HG03280 (cell line): ENCODE results near the gene KCNH1.

Source experiments
- ATAC-seq: cut with Tn5 transposase; IDR thresholded peaks from one replicate; pipeline ENCODE4 v1.9.1; 2021; ENCODE audit warnings: mild to moderate bottlenecking, moderate library complexity; ENCODE audit not compliant: unreplicated experiment

Gene KCNH1

DNA sequence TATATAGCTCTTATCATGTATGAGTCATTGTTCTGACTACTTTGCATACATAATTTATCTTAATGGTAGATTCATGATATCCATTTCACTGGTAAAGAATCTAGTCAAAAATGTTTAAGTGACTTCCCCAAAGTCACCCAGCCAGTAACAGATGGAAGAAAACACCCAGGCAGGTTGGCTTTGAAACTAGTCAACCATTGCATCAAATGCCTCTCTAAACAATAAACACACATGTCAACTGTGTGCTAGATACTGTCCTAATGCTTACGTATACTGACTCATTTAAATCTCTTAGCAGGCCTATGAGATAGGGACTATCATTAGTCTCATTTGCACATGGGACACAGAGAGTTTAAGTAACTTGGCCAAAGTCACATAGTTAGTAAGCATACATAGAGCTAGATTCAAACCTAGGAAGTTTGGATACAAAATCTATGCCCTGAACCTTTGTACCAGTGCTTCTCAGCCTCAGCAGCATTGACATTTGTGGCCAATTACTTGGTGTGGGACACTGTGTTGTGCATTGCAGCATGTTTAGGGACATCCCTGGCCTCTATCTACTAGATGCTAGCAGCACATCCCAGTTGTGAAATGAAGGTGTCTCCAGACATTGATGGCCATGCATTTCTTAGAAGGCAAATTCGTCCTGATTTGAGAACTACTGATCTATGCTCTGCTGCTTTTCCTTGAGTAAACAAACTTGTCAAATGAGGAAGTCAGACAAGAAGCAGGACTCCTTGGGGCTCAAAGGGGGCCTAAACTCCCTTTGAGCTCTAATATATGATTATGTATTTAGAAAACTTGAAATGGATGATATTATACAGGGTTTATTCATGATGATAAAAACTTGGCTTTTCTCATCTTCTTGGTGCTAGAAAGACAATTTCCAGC lies 316.3 kb downstream of the KCNH1 start:
- ATAC-seq, result no peak

DNA sequence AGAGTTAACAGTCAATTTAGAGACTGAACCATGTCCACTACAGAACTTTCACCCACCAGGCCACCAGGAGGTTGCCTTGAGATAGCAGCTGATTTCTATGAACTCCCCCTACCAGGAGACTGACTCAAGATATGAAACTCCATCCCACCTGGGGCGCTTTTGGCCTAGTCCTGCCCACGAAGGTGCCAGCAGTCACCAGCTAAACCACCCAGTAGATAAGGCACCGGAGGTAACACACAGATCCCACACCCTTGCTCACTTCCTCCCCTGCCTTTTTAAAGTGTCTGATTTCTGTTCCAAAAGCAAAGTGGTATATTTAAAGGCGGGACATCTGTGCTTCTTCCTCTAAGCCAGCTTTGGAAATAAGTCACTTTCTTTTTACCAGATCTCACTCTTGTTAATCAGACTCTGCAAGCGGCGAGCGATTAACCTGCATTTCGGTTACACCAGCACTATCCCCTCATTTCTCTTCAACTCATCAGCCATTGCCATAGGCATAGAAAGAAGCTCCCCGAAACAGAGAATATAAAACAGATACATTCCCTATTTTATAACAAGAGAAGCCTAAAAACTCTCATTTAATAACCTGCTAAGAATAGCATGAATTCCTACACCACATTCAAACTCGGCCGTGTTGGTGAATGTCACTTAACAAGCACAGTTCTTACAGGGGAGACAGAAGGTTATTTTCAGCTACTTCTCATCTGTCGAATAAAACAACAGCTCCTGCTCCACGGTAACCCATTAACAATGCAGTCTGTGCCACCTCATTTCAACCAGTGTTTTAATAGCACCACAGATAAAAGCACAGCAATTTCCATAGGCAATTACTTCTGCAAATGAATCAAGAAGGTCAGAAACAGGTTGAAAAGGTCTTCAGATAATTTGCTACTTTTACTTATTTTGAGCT lies 318.1 kb downstream of the KCNH1 start:
- no peak for ATAC-seq

DNA sequence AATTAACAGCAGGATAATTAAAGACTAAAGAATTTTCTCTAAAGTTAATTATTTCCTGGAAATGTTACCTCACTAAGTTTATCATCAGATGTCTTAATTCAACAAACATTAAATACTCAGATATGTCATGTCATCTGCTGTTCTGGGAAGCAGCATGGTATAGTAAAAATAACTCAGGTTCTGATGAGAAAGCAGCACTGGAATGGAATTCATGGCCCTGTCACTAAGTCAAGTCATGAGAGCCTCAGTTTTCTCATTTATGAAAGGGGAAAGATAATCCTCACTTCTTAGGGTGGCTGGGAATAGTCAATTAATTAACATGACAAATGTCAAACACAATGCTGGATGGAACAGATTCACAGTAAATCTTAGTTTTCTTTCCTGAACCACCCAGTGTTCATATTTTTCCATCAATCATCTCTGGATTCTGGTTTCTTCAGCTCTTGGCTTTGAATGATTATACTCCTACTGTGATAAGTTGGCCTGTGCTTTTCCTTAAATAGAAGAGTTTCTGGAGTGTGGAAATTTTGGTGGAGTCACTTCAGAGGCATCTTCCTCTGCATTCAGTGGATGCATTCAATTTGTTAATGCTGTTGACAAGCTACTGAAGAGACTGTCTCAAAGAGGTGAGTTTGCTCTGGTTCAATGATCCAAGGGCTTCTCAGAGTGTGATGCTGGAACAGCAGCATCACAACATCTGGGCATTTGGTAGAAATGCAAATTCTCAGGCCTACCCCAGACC lies 319.4 kb downstream of the KCNH1 start:
- no peak for ATAC-seq

DNA sequence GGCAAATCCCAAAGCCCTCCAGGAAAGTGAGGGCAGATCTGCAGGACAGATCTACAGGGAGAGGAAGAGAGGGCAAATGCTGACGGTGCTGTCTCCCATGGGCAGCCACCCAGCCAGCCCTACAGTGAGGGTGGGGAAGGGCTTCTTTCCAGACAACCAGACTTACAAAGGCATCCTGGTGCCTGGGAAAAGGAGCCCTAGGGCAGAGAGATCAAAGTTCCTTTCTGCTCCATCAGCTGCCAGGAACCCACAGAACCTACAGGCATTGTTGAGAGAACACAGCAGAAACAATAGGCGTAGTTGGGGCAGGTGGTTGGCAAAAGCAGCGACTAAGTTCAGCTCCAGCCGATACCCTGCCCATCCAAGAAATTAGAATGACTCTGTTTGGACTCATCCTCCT lies 332.4 kb downstream of the KCNH1 start:
- ATAC-seq, result no peak

DNA sequence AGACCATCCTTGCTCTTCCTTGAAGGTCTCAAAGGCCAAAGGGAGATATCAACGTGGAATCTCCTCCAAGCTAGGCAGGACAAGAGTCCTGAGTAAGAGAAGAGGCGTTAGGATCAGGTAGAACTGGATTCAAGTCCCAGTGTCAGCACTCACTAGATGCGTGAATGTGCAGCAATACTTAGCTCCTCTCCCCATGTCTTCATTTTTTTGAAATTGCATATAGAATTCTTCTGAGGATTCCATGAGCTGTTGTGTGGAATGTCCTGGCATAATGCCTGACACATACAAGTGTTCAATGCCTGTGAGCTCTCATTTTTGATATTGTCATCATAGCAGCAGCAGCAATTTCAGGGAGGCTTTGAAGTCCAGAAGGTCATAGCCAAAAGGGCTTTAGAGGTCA lies 333.2 kb downstream of the KCNH1 start:
- ATAC-seq, result no peak

DNA sequence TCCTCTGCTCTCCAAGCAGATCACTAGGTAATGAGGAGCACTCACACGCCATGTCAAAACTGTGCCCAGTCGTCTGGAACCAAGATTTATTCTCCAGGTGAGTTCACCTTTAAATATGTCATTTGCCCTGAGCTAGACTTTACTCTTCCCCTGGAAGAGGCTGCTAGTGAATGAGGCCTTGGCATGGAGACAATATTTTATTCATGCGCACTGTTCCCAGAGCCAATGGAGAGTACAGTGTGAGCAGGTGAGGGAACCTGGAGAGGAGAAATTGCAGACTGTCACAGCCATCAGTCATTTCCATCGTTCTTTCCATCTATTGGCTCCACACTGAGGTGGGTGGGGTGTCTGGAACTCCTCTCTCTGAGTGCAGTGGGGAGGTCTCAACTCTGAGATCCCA lies 333.6 kb downstream of the KCNH1 start:
- no peak for ATAC-seq

DNA sequence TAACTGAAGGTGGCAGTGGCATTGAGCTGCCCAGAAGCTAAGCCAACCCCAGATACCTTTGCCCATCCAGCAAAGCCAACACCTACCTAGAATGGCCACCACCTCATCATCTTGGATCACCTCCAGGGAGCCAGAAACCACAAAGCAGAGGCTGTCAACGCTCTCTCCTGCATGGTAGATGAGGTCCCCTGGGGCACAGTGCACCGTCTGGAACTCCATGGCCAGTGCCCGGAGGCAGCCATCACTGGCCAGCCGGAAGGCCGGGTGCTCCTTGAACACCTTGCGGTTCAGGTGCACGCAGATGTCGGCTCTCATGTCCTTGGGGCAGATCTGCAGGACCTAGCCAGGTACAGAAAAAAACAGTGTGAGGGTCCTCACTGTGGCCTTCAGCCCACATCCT lies 336.5 kb downstream of the KCNH1 start:
- ATAC-seq, result no peak

DNA sequence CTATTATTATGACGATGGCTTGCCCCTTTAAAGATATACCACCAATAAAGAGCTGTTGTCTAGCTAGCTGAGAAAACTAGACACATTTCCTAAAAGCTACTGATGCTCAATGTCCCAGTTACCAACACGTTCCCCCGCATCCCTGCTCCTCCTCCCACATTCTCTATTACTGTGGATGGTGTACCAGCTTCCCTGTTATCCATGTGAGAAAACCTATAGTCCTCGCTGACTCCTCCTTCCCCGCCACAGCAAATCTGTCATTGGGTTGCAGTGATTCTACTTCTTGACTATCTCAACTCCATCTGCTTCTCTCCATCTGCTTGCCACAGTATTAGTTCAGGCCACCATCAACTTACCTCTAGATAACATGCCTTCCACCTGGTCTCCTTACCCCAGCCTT lies 337.5 kb downstream of the KCNH1 start:
- no peak for ATAC-seq

- ATAC-seq, result no peak
Measured at GRCh38 chr1:210794445-210794844, 339.5 kb downstream of the KCNH1 start.

DNA sequence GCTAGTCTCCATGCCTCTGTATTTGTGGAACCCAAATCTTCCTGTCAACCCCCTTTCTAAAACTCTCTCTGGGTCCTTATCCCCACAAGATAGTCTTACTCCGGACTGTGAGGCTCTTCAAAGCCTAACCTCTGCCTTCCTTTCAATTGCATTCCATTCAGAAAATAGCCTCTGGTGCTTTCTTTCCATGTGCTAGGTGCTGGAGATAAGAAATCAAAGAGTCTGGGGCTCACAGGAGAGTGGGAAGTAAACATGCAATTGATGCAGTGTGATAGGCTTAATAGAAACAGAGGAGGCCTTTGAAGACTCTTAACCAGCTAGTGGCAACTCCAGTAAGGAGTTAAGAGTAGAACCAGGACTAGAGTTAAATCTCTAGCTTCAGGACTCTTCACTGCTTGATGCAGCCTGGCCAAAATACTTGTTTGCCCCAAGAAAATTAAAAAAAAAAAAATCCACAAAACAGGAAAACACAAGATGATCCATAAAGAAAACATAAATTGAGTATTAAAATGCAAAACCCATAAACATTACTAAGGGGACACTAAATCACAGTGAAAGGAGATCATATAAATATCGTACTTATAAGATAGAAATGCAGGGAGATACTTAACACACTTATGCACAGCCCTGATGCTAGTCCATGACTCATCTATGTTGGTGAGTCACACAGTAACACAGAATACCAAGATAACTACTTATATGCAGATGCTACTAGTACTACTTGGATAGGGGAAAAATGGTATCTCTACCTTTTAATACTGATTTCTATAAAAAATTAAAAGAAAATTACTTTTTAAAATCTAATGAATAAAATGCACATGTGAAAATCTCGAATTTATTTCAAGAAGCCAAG lies 341.5 kb downstream of the KCNH1 start:
- no peak for ATAC-seq

DNA sequence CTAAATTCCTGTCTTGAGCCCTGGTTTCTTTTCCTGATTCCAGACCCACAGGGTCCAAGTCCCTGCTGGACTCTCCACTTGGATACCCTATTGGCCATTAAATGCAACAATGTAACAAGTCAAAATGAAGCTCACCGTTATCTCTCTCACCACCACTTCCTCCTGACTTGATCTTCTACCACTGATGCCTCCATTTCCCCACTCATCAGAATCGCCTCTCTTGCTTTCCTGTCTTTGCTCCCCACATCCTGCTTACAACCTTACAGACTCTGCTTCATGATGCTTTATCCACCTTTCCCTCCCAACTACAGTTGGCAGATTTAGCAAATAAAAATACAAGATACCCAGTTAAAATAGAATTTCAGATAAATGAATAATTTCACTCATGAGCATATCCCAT lies 343.8 kb downstream of the KCNH1 start:
- no peak for ATAC-seq

GRCh38 chr1:210787800-210788199 lies 346.1 kb downstream of the KCNH1 start:
- ATAC-seq, result no peak

DNA sequence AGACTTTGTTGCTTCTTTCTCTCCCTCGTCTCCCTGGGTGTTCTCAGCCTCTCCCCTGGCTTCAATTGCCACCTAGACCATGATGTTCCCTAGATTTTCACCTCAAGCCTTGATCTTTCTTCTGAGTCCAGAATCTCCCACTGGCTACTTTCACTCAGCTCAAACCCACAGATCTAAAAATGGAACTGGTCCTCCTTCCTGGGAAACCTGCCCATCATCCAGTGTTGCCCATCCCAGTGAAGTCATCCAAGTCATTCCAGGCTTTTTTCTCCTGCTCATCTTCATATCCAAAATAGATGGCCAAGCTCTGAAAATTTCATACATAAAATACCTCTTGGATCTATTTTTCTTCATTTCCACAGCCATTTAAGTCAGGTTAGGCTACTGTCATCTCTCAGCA lies 347.4 kb downstream of the KCNH1 start:
- no peak for ATAC-seq

GRCh38 chr1:210783925-210784324 lies 350.0 kb downstream of the KCNH1 start:
- no peak for ATAC-seq

GRCh38 chr1:210781652-210782051 lies 352.3 kb downstream of the KCNH1 start:
- no peak for ATAC-seq

- no peak for ATAC-seq
Measured at GRCh38 chr1:210779269-210779668, 354.7 kb downstream of the KCNH1 start.

DNA sequence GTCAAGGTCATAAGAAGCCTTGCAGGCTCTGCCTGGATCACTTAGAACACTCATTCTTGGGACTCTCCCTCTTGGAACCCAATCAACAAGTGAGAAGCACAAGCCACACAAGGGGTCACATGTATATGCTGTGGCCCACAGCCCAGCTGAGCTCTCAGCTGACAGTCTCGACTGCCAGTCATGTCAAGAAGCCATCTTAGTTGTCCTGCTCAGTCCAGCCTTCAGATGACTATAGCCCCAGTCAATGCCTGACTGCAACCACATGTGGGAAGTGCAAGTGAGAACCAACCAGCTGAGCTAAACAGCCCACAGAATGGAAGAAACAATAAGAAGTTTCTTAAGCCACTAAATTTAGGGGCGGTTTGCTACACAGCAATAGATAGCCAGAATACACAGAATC lies 356.0 kb downstream of the KCNH1 start:
- no peak for ATAC-seq

DNA sequence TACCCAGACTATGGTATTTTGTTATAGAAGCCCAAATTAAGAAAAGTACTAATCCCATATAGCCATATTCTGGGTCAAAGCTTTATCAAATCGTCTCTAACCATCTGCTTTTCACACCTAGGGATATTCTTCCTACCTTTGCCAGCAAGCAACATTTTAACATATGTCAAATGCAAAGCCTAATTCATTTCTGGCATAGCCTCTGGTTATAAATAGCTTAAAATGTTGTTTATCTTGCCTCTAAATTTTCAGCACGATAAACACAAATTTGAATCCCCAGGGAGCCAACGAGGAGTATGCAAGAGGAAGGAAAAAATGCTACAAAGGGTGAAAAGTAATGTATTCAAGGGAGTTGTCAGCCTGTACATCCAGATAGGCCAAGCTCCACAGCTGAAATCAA lies 357.2 kb downstream of the KCNH1 start:
- ATAC-seq, result no peak

DNA sequence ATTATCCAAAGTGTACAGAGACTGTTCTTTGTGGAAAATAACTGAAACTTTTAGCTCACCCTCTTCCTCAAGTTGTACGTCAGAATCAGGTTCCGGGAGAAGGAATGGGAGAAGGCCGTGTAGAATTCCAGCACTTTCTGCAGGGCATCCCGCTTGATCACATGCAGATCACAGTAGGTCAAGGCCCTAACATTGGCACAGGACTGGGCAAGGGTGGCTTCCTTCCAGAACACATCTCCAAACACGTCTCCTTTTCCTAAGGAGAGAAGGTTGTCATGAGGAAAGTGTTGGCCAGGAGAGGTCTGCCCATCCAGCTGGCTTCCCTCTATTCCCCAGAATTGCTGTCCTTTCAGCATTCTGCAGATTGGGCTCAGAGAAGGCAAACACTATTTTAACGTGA lies 358.7 kb downstream of the KCNH1 start:
- ATAC-seq, result no peak

GRCh38 chr1:210773450-210773849 lies 360.5 kb downstream of the KCNH1 start:
- ATAC-seq, result no peak
